ENCODE data around the gene EEF2KMT. TPM values are rescaled to one million over a fixed set of nuclear protein-coding genes. Genes with fewer than 3 reads are reported as not detected.
"Not testable (repeated sequence)": the region's sequence is repeated elsewhere in the genome, so short reads cannot be mapped to it uniquely, and the experiment has no call there.

EEF2KMT gene
- total RNA-seq, 4 donors from 2014 or later: 5.9 to 16.0 (median 9.1) TPM

DNA sequence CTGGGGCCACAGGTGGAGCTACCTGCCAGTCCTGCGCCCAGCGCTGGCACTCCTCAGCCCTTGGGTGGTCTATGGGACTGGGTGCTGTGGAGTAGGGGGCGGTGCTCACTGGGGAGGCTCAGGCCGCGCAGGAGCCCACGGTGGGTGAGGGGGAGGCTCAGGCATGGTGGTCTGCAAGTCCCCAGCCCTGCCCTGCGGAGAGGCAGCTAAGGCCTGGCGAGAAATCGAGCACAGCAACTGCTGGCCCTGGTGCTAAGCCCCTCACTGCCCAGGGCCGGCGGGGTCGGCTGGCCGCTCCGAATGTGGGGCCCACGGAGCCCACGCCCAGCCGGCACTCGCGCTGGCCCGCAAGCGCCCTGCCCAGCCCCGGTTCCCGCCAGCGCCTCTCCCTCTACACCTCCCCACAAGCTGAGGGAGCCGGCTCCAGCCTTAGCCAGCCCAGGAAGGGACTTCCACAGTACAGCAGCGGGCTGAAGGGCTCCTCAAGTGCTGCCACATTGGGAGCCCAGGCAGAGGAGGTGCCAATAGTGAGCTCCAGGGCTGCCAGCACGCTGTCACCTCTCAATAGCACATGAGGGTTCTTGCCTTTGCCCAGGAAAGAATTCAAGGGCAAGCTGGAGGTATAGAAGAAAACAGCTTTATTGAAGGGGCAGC lies 11.0 kb upstream of the EEF2KMT start:
- Histone ChIP-seq H3K4me3 (no peak overlapping the region), H3K27ac (no peak overlapping the region)
- no CpG with 5 or more reads among the region's 27 CpGs for WGBS, 2 donors (ENCODE audit: low coverage in 1 of 2)

DNA sequence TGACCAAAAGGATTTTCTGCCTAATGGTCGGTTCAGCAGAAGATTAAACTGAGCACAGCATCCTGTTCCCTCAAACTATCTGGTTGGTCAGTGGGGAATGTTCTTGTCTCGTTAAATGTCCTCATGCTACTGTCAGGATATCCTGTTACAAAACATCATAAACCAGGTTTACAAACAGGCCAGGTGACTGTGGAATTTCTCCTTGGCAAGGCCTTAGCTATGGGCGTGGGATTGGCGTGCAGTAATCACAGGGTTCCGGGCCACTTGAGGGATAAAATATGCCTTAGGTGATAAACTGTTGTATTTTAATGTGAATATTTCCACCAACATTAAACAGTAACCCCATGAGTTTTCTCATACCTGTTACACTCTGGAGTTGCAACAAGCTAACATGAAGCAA lies 7.4 kb upstream of the EEF2KMT start:
- not testable (repeated sequence) for H3K4me3 ChIP-seq, ATAC-seq, H3K9me3 ChIP-seq, H3K27ac ChIP-seq, H3K4me1 ChIP-seq, H3K36me3 ChIP-seq, H3K27me3 ChIP-seq
- 76 to 94% methylated on average over 3 to 5 of the region's 5 CpGs for WGBS, 2 donors (ENCODE audit: low coverage in 1 of 2)

More for the DNA sequence above, 11.0 kb upstream of the EEF2KMT start:
- H3K27me3 ChIP-seq: no peaks in the 10 kb centered on the region
- no peaks in the 10 kb centered on the region for H3K9me3 ChIP-seq
- H3K36me3 ChIP-seq: no peaks in the 10 kb centered on the region
- TF ChIP-seq, protein P1, sequence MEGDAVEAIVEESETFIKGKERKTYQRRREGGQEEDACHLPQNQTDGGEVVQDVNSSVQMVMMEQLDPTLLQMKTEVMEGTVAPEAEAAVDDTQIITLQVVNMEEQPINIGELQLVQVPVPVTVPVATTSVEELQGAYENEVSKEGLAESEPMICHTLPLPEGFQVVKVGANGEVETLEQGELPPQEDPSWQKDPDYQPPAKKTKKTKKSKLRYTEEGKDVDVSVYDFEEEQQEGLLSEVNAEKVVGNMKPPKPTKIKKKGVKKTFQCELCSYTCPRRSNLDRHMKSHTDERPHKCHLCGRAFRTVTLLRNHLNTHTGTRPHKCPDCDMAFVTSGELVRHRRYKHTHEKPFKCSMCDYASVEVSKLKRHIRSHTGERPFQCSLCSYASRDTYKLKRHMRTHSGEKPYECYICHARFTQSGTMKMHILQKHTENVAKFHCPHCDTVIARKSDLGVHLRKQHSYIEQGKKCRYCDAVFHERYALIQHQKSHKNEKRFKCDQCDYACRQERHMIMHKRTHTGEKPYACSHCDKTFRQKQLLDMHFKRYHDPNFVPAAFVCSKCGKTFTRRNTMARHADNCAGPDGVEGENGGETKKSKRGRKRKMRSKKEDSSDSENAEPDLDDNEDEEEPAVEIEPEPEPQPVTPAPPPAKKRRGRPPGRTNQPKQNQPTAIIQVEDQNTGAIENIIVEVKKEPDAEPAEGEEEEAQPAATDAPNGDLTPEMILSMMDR (IDR thresholded peaks at IDR 0.05): no peak
- TF ChIP-seq POLR2A (IDR thresholded peaks at IDR 0.05): no peak
- no peak for TF ChIP-seq POLR2AphosphoS5 (IDR thresholded peaks at IDR 0.05)
- TF ChIP-seq EP300 (IDR thresholded peaks at IDR 0.05): no peak
- no peak for ATAC-seq
- H3K4me1 ChIP-seq: no peaks in the 10 kb centered on the region

DNA sequence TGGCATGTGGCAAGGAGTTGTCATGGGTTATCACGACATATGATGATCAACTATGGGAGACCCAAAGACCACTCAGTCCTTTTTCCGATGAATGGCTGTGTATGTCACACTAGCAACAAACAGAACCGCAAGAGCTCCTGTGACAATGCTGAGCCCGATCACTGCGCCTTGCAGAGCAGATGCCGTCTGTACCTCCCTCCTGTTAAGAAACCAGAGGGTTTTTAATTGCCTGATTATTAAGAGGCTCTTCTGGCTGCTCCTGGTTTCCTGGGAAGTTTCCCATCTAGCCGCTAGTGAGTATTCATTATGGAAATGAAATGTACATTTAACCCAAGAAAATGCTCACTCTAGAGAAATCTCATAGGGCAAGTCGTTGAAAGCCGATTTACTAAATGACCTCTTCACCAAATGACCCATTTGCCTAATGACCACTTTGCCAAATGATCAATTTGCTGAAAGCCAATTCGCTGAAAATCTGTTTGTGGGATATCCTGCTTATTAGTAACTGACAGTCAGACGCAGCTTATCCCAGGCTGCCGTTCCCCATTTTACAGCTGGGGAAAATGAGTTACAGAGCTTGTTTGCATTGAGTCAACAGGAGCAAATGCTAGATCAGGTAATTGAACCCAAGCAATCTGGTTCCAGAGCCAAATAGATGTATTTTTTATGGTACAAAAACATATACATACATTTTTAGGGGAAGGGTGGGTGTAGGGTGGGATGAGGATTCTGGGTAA lies 5.9 kb upstream of the EEF2KMT start:
- H3K4me1 ChIP-seq, H3K4me3 ChIP-seq, H3K27ac ChIP-seq, H3K9me3 ChIP-seq, H3K27me3 ChIP-seq, H3K36me3 ChIP-seq, ATAC-seq: not testable (repeated sequence)
- WGBS, 2 donors (ENCODE audit: low coverage in 1 of 2): 80 to 88% methylated on average over 4 to 11 of the region's 12 CpGs

DNA sequence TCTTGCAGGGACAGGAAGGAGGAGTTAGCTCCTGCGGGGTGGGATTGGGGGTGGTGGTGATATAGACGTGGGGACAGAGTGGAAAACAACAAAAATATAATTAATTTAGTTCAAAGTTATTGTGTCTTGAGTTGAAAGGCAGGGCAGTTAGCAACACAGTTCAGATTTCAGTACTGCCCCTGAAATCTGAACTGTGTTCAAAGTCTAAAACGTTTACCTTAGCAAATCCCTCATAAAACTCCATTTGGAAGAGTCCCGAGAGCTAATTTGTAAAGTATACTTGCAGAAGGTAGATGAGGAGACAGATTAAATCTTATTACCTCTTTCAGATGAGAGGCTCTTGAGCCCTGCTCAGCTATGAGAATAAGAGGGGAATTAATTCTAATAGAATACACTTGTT lies 1.6 kb upstream of the EEF2KMT start:
- not testable (repeated sequence) for ATAC-seq, H3K27me3 ChIP-seq, H3K9me3 ChIP-seq, H3K36me3 ChIP-seq
- peaks cover 0 to 19% (median 0%) of the 10 kb centered on the region in 3 donors for H3K4me1 ChIP-seq
- H3K27ac ChIP-seq: peak overlapping the region in 3 of 4 donors; percentile 89 to 95 (median 91)
- 5 to 13% methylated on average over 2 of the region's 4 CpGs for WGBS, 2 donors (ENCODE audit: low coverage in 1 of 2)
- H3K4me3 ChIP-seq: peak overlapping the region in 1 of 2 donors; percentile 86

DNA sequence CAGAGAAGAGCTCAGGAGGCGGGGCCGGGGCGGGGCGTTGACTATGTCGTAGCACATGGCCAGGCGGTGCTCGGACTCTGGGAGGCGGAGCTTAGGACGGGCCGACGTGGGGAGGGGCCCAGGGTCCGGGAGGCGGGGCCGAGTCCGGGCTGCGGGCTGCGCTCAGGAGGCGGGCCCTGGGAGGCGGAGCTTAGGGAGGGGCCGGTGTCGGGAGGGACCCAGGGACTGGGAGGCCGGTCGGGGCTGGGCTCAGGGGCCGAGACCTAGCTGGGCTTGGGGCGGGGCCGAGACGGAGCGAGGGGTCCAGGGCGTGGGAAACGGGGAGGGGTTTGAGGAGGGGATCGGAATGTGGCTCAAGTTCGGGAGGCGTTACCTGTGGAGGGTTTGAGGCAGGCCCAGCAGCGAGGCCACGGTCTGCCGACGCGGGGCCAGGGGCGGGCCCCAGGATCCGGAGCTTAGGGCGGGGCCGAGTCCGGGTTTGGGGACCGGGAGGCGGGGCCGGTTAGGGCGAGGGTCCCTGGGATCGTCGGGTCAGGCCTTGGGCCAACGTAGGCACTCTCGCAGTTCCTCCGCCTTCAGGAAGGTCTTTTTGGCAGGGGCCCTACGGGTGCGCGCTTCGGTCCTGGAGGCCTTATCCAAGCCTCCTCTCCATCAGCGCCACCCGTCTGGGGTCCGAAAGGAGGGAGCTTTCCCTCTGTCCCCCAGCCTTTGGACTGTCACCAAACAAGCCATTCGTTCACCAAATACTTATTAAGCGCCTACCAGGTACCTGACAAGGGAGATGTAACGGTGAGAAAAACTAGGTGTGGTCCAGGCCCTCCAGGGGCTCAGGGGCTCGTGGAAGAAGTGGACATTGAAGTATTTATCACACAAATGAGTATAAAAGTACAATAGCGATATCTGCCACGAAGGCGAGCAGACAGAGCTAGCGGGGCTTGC lies 895 bp upstream of the EEF2KMT start:
- peaks cover 0 to 19% (median 0%) of the 10 kb centered on the region in 3 donors for H3K4me1 ChIP-seq
- not testable (repeated sequence) for H3K9me3 ChIP-seq, H3K36me3 ChIP-seq, H3K27me3 ChIP-seq, ATAC-seq
- H3K4me3 ChIP-seq: peak overlapping the region; percentile 67 to 86
- WGBS, 2 donors (ENCODE audit: low coverage in 1 of 2): no CpG with 5 or more reads among the region's 67 CpGs
- peak overlapping the region; percentile 70 to 95 (median 90) for H3K27ac ChIP-seq
- TF ChIP-seq POLR2A (IDR thresholded peaks at IDR 0.05): peak in 1 of 2 donors; percentile 27

DNA sequence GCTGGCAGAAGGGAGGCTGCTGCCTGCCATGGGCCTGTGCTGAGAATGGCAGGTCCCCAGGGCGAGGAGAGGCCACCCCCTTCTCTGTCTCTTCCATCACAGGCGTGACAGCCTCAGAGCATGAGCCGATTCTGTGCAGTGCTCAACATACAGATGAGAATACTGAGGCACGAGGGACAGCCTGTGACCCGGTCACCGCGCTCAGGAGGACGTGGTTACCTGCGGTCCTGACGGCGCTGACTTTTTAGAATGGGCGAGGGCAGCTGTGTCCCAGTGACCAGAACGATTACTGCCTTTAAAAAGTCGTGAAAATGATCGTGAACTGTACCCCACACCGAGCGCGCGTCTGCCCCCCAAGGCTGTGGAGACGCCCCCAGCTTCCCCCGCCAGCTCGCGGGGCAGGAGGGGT lies 530 bp downstream of the EEF2KMT start:
- H3K36me3 ChIP-seq, H3K9me3 ChIP-seq, ATAC-seq, H3K27me3 ChIP-seq: not testable (repeated sequence)
- 0% methylated on average over 4 of the region's 23 CpGs; no CpG with 5 or more reads in 1 of the 2 donors for WGBS, 2 donors (ENCODE audit: low coverage in 1 of 2)
- H3K4me3 ChIP-seq: peak overlapping the region; percentile 69 to 86
- peaks cover 0 to 19% (median 0%) of the 10 kb centered on the region in 3 donors for H3K4me1 ChIP-seq
- H3K27ac ChIP-seq: peak overlapping the region; percentile 16 to 91 (median 89)

DNA sequence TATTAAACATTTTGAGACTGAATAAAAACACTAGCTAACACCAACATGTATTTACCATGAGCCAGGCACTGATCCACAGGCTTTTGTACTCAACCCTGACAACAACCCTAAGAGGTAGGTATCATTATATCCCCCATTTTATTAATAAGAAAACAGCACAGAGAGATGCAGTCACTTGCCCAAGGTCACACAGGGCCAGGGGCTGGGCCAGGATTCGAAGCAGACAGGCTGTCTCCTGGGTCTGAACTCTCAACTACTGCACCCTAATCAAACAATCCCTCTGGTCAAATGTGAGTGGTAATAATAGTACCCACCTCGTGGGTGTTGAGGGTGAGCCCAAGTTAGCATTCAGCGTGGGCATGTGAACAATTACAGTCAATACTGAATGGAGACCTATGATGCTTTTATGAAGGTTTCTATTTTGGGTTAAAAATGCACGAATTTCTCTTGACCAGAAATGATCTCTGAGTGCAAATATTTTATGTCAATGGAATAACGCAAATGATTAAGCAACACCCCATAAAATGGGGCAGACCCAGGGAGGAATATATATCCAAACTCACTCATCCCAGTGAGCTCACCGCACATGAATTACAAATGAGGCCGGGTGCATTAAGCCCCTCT lies 1.0 kb downstream of the EEF2KMT start:
- not testable (repeated sequence) for H3K36me3 ChIP-seq, ATAC-seq, H3K9me3 ChIP-seq, H3K27me3 ChIP-seq
- Histone ChIP-seq H3K4me1 (peaks cover 0 to 19% (median 0%) of the 10 kb centered on the region in 3 donors), H3K4me3 (peak overlapping the region in 1 of 2 donors; percentile 86), H3K27ac (peak overlapping the region in 3 of 4 donors; percentile 89 to 91 (median 89))
- 10 to 15% methylated on average over 6 of the region's 7 CpGs for WGBS, 2 donors (ENCODE audit: low coverage in 1 of 2)

DNA sequence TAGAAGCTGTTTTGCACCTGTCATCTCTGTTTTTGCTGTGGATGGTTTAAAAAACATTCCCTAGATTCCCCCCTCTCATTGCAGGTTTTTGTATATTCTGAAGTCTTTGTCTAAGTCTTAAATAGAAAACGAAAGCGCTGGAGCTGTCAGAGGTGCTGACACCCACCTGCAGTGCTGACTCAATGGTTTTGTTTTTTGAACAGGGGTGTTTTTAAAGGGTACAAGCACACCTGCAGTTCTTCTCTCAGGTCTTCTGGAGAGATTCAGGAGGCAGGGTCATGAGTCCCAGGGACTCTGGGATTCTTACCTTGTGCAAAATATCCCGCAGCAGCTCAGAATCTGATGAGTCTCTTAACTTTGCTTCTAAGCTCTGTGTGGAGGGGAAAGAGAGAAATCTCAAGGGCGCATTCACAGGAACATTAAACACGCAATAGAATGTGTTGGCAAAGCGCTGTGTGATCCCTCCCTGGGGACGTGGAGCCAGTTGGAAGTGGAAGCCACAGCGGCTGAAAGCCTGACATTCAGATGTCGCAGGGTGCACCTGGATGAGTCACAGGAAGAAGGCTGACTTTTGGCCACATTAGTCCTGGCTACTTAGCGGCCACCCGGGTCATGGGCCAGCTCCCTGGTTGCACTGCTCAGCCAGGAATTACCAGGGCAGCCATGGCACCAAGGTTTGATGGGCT lies 2.3 kb downstream of the EEF2KMT start:
- not testable (repeated sequence) for H3K9me3 ChIP-seq, H3K27ac ChIP-seq
- WGBS, 2 donors (ENCODE audit: low coverage in 1 of 2): 71 to 100% methylated on average over 1 to 6 of the region's 11 CpGs

DNA sequence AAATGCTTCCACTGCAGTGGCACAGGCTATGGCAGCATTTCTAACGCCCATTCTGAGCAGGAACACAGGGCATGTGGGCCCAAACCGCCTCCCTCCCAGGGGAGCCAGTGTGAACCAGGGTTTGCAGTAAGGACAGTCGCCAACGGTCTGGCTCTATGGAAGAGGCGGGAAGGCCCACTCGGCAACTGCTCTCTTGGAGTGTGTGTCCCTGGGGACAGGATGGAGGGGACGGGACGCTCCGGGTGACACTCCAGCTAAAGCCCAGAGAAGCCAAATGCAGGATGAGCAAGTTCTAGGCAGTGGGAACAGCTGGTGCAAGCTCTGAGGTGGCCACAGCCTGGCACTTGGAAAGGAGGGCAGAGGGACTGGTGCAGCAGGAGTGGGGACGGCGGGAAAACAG lies 3.8 kb downstream of the EEF2KMT start:
- not testable (repeated sequence) for ATAC-seq, H3K27ac ChIP-seq
- 80 to 86% methylated on average over 2 of the region's 11 CpGs for WGBS, 2 donors (ENCODE audit: low coverage in 1 of 2)

More for the DNA sequence above, 2.3 kb downstream of the EEF2KMT start:
- H3K27me3 ChIP-seq, ATAC-seq, H3K36me3 ChIP-seq, H3K4me3 ChIP-seq: not testable (repeated sequence)
- peaks cover 0 to 19% (median 0%) of the 10 kb centered on the region in 3 donors for H3K4me1 ChIP-seq

DNA sequence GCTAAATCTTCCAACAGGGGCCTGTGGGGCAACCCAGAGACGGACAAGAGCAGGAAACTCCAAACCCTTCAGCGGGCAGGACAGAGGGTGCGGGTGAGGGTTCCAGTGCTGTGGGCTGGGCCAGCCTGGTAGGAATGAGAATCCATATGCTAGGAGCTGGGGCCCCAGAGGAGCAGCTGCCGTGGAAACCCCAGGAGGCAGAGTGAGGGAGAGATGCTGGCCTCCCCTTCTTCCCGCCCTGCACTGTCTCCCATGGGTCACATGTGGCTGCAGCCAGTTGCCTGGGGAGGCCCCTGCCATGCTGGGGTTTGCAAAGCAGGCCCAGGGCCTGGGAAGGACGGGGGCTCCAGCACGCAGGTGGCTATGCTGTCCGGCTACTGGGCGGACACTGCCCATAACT lies 4.5 kb downstream of the EEF2KMT start:
- H3K4me3 ChIP-seq, H3K27me3 ChIP-seq, H3K9me3 ChIP-seq, H3K27ac ChIP-seq, ATAC-seq: not testable (repeated sequence)
- H3K36me3 ChIP-seq: peaks cover 0 to 28% of the 10 kb centered on the region in 2 donors
- 68% methylated on average over 4 of the region's 9 CpGs; no CpG with 5 or more reads in 1 of the 2 donors for WGBS, 2 donors (ENCODE audit: low coverage in 1 of 2)
- H3K4me1 ChIP-seq: peaks cover 0 to 10% (median 0%) of the 10 kb centered on the region in 3 donors

More for the DNA sequence above, 3.8 kb downstream of the EEF2KMT start:
- H3K4me3 ChIP-seq, H3K9me3 ChIP-seq, H3K27me3 ChIP-seq: not testable (repeated sequence)
- Histone ChIP-seq H3K4me1 (peaks cover 0 to 12% (median 0%) of the 10 kb centered on the region in 3 donors), H3K36me3 (peaks cover 0 to 21% of the 10 kb centered on the region in 2 donors)
